ENCODE data around the gene TAF10. TPM values are rescaled to one million over a fixed set of nuclear protein-coding genes. Genes with fewer than 3 reads are reported as not detected.

TAF10 gene
- total RNA-seq, 4 donors from 2014 or later = 38.2 to 55.6 (median 40.3) TPM

- TF ChIP-seq CTCF (IDR thresholded peaks at IDR 0.05; ENCODE audit: low read depth) = no peak
These were observed 28.3 kb upstream of the TAF10 start for GRCh38 chr11:6640036-6640984.

GRCh38 chr11:6638429-6638828, 26.4 kb upstream of the TAF10 start:
- TF ChIP-seq CTCF (IDR thresholded peaks at IDR 0.05; ENCODE audit: low read depth) = no peak

- TF ChIP-seq CTCF (IDR thresholded peaks at IDR 0.05; ENCODE audit: low read depth) = no peak
These were observed 25.9 kb upstream of the TAF10 start for GRCh38 chr11:6637871-6638270.

- TF ChIP-seq CTCF (IDR thresholded peaks at IDR 0.05; ENCODE audit: low read depth) = no peak
These were observed 24.5 kb upstream of the TAF10 start for GRCh38 chr11:6636480-6636879.

- TF ChIP-seq CTCF (IDR thresholded peaks at IDR 0.05; ENCODE audit: low read depth) = no peak
These were observed 23.3 kb upstream of the TAF10 start for GRCh38 chr11:6635082-6635932.

- no peak for TF ChIP-seq CTCF (IDR thresholded peaks at IDR 0.05; ENCODE audit: low read depth)
These were observed 22.5 kb upstream of the TAF10 start for GRCh38 chr11:6634534-6634933.

All from subcutaneous adipose tissue (tissue), 4 donors.